Measurements from ENCODE around the gene PPP6R1.

The PPP6R1 gene

DNA sequence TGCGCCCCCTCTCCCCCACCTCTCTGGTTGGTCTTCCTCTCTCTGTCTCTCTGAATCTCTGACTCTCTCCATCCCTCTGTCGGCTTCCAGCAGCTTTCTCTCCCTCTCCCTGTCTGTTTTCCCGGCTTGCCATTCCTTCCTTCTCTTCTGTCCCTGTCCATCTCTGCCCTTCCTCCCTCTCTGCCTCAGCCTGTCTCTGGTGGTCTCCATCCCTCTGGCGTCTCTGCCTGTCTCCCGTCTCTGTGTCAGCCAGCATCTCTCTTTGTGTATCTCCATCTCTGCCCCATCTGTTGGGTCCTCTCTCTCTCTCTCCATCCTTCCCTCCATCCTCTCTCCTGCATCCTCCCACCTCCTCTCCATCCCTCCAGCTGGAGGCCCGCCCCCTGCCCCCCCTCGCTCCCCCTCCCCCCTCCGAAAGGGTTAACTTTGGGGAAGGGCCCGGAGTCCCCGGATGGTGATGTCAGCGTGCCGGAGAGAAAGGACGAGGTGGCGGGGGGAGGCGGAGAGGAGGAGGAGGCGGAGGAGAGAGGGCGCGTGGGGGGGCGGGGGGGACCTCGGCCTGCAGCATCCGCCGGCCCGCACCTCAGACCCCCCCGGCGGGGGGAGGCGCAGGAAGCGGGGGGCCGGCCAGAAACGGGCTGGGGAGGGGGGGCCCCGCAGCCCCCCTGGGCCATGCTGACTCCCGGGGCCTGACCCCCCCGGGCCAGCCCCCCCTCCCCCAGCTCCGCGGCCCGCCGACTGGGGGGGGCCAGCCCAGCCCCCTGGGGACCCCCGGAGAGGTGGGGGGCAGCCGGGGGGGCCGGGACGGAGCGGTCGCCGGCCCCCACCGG is 24.9 kb upstream of the PPP6R1 start, which contains the start of gene BRSK1:
TSS of gene BRSK1 (plus strand) at position 450 of the 830 bp plus-strand sequence. CDS start 446 bp downstream, outside the sequence.
- DNase-seq (ENCODE audit: low spot score), result peak; percentile 84

GRCh38 chr19:55279770-55280643 is 21.2 kb upstream of the PPP6R1 start, which contains the start of gene HSPBP1:
TSS of gene HSPBP1 (minus strand) at chr19:55280110. CDS start at chr19:55279608, 502 bp downstream.
- DNase-seq (ENCODE audit: low spot score), result peak; percentile 95

DNA sequence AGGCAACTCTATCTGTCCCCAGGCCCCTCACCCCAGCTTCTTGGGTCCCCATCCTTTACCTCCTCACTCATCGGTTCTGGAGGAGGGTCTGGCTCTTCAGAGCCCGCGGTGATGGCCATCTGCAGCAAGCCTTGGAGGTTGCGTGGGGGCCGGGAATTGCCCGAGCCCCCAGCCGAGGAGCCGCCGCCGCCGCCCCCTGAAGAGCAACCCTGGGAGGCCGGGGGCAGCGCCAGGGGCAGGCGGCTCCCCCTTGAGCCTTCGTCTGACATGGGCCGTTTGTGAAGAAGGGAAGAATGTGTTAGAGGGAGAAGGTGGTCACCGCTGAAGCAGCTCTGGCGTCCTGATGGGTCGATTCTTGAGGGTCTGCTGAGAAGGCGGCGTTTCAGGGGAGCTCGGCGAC is 20.5 kb upstream of the PPP6R1 start:
- no peak for DNase-seq (ENCODE audit: low spot score)

DNA sequence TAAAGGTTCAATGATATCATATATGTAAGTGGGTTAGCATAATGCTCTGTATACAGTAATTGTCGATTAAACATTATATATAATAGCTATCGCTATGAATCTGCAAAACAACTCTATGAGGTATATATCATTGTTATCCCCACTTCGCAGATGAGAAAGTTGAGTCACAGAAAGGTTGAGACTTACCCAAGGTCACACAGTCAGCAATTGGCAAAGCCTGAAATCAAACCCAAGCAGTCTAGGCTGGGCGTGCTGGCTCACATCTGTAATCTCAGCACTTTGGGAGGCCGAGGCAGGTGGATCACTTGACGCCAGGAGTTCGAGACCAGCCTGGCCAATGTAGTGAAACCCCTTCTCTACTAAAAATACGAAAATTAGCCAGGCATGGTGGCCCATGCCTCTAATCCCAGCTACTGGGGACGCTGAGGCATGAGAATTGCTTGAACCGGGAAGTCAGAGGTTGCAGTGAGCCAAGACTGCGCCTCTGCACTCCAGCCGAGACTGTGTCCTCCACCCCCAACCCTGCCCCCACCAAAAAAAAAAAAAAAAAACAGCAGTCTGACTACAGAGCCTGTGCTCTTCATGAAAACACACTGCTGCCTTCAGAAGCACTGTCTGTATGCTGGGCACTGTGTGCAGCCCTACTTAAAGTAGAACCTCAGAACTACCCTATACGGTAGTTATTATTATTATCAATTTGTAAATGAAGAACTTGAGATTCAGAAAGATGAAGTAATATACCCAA is 19.7 kb upstream of the PPP6R1 start:
- DNase-seq (ENCODE audit: low spot score), result no peak

- DNase-seq (ENCODE audit: low spot score), result no peak
Measured at GRCh38 chr19:55277494-55277893, 18.7 kb upstream of the PPP6R1 start.

GRCh38 chr19:55276720-55277430 is 18.1 kb upstream of the PPP6R1 start:
- no peak for DNase-seq (ENCODE audit: low spot score)

- no peak for DNase-seq (ENCODE audit: low spot score)
Measured at GRCh38 chr19:55275851-55276719, 17.3 kb upstream of the PPP6R1 start.

- DNase-seq (ENCODE audit: low spot score), result no peak
Measured at GRCh38 chr19:55273978-55274707, 15.3 kb upstream of the PPP6R1 start.

GRCh38 chr19:55272142-55272541 is 13.3 kb upstream of the PPP6R1 start:
- no peak for DNase-seq (ENCODE audit: low spot score)

DNA sequence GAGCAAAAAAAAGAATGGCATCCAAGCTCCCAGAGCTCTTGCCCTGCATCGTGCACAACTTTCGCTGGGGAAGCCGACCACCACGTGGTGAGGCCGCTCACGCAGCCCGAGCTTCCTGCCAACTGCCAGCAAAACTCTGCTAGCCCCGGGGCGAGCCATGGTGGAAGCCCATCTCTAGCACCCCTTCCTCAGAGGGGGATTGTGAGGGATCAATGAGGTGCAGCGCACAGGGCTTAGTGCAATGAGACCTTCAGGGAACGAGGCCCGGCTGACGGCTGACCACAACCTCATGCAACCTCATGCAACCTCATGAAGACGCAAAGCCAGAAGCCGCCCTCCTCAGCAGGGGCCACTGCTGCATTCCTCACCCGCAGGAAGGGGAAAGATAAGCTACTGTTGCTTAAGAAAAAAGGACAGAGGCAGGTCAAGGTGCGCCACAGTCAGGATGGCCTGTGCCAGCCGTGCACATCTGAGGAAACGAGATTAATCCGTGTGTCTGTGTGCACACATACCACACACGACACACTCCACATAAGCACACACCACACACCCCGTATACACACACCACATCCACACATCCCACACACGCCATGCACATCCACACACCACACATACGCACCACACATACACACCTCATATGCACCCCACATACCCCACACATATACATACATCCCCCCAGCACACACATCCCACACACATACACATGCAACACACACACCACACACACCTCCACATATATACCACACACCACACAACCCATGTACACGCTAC is 11.5 kb upstream of the PPP6R1 start:
- DNase-seq (ENCODE audit: low spot score), result no peak

DNA sequence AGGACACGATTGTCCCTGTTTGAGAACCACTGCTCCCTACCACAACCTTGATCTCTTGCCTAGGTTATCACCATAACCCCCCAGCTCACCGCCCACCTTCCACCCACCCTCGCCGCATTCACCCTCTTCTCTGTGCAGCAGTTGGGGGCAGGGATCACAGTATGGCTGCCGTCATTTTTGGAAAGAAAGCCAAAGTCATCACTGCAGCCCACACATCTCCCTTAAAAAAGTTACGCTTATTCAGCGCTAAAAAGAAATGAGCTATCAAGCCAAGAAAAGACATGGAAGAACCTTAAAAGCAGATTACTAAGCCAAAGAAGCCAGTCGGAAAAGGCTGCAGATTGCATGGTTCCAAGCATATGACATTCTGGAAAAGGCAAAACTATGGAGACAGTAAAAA is 10.5 kb upstream of the PPP6R1 start:
- DNase-seq (ENCODE audit: low spot score), result no peak

- DNase-seq (ENCODE audit: low spot score), result no peak
Measured at GRCh38 chr19:55266840-55267239, 8.0 kb upstream of the PPP6R1 start.

GRCh38 chr19:55266404-55266803 is 7.6 kb upstream of the PPP6R1 start:
- no peak for DNase-seq (ENCODE audit: low spot score)

DNA sequence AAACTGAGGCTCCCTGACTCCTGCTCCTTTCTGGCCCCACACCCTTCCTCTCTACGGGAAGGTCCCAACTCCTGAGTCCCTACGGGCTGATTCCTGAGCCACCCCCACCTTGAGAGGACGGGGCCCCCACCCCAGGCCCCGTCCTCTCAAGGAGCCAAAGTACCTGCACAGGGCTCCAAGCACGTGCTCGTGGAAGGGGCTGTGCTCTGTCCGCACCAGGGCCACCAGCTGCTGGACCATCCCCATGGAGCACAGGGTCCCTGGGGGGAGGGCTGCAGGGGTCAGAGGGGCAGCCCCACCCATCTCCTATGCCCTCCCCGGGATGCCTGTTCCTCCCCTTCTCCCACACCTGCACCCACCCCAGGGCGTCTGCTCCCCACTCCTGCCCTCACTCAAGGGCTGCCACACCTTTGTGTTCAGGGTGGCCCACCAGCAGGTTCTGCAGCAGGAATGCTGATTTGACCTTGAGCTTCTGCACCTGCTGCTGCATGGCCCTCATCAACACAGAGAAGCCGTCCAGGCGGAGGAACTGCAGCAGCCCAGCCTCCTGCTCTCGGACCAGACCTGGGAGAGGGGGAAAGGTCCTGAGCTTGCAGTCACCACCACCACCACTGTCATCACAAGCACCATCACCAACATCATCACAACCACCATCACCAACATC is 7.0 kb upstream of the PPP6R1 start:
- DNase-seq (ENCODE audit: low spot score), result no peak

GRCh38 chr19:55265173-55265572 is 6.4 kb upstream of the PPP6R1 start:
- no peak for DNase-seq (ENCODE audit: low spot score)

GRCh38 chr19:55264531-55264930 is 5.7 kb upstream of the PPP6R1 start:
- DNase-seq (ENCODE audit: low spot score), result no peak

DNA sequence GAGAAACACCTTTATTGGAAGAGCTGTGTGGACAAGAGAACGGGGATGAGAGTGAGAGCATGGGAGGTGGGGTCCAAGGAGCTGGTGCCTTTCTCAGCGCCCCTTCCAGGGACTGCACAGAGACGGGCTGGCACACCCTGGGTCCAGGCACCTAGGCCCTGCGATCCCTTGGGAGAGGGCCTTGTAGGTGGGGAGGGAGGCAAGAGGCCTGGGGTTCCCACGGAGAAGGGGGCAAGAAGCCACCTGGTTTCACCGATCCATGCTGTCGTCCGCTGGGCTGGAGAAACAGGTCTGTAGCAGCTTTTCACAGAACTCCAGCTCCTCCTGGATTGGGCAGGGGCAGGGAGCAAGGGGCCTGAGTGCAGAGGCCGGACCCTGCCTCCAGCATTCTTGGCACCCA is 3.5 kb upstream of the PPP6R1 start:
- DNase-seq (ENCODE audit: low spot score), result no peak

DNA sequence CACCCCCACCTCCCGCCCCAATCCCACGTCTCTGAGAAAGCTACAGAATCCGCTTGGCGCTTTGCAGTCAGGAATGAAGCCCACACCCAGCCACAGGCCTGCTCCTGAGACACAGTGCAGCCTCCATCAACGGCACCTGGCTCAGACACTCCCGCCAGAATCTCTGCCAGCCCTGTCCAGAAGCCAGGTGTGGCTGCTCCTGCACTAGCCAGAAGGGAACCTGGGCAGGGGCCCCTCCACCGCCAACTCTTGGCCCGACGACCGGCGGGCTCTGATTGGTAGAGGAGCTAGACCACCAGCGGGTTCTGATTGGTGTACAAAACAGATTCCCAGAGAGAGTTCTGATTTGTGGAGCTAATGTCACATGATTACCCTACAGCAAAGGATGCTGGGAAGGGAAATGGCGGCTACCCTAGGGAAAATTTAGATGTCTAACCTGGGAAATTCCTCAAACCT is 2.9 kb upstream of the PPP6R1 start:
- DNase-seq (ENCODE audit: low spot score), result no peak

All from D341Med (cell line).